Memory B cell (primary cell): ENCODE results near the gene TAC3.
"Not testable (repeated sequence)": the region's sequence is repeated elsewhere in the genome, so short reads cannot be mapped to it uniquely, and the experiment has no call there.

Experiments
- ATAC-seq: fragments of 150-1000 bp; cut with Tn5 transposase; 2 replicates; pipeline ENCODE4 v1.10.0; 2021; ENCODE audit warnings: low read depth, mild to moderate bottlenecking, moderate library complexity
- DNase-seq, 2 donors: peaks; one replicate each; pipeline ENCODE4 v3.0.0; 2022; ENCODE audit warnings: low spot score in 2 of 2
- H3K27ac Mint-ChIP-seq: one replicate; pipeline ENCODE4 v1.8.0; 2022; ENCODE audit warnings: mild to moderate bottlenecking, moderate library complexity, mixed read lengths
- H3K27me3 Mint-ChIP-seq: one replicate; pipeline ENCODE4 v1.8.0; 2022; ENCODE audit warnings: mixed read lengths
- H3K36me3 Mint-ChIP-seq: one replicate; pipeline ENCODE4 v1.8.0; 2022; ENCODE audit warnings: mild to moderate bottlenecking, mixed read lengths
- H3K4me1 Mint-ChIP-seq: one replicate; pipeline ENCODE4 v1.8.0; 2022; ENCODE audit warnings: mixed read lengths
- H3K4me3 Mint-ChIP-seq: one replicate; pipeline ENCODE4 v1.8.0; 2022; ENCODE audit warnings: mild to moderate bottlenecking, moderate library complexity, mixed read lengths
- H3K9me3 Mint-ChIP-seq: one replicate; pipeline ENCODE4 v1.8.0; 2022; ENCODE audit warnings: mixed read lengths

TAC3 gene

GRCh38 chr12:56974224-56974623 is 42.1 kb downstream of the TAC3 start:
- not testable (repeated sequence) for H3K36me3 Mint-ChIP-seq, H3K4me3 Mint-ChIP-seq, H3K27ac Mint-ChIP-seq, H3K4me1 Mint-ChIP-seq, H3K27me3 Mint-ChIP-seq, H3K9me3 Mint-ChIP-seq, DNase-seq, ATAC-seq

- not testable (repeated sequence) for H3K36me3 Mint-ChIP-seq, H3K27me3 Mint-ChIP-seq, H3K9me3 Mint-ChIP-seq, DNase-seq, H3K27ac Mint-ChIP-seq, H3K4me1 Mint-ChIP-seq, H3K4me3 Mint-ChIP-seq, ATAC-seq
Observed at GRCh38 chr12:56968910-56969309, 47.4 kb downstream of the TAC3 start.

- not testable (repeated sequence) for H3K4me1 Mint-ChIP-seq, H3K36me3 Mint-ChIP-seq, DNase-seq, H3K9me3 Mint-ChIP-seq, ATAC-seq, H3K4me3 Mint-ChIP-seq, H3K27ac Mint-ChIP-seq, H3K27me3 Mint-ChIP-seq
Observed at GRCh38 chr12:56965997-56966642, 50.2 kb downstream of the TAC3 start.

GRCh38 chr12:56965124-56965523 is 51.2 kb downstream of the TAC3 start:
- DNase-seq, H3K9me3 Mint-ChIP-seq, ATAC-seq: not testable (repeated sequence)

GRCh38 chr12:56963557-56963956 is 52.8 kb downstream of the TAC3 start:
- not testable (repeated sequence) for H3K4me1 Mint-ChIP-seq, H3K4me3 Mint-ChIP-seq, H3K9me3 Mint-ChIP-seq, DNase-seq, H3K27me3 Mint-ChIP-seq, ATAC-seq, H3K27ac Mint-ChIP-seq
- H3K36me3 Mint-ChIP-seq, result peaks cover 10% of the 10 kb centered on the region

More at GRCh38 chr12:56965124-56965523, 51.2 kb downstream of the TAC3 start:
- not testable (repeated sequence) for H3K4me1 Mint-ChIP-seq, H3K27me3 Mint-ChIP-seq, H3K36me3 Mint-ChIP-seq, H3K4me3 Mint-ChIP-seq, H3K27ac Mint-ChIP-seq

- H3K4me3 Mint-ChIP-seq, ATAC-seq, H3K27ac Mint-ChIP-seq, H3K4me1 Mint-ChIP-seq, H3K9me3 Mint-ChIP-seq, DNase-seq: not testable (repeated sequence)
- peaks cover 13% of the 10 kb centered on the region for H3K36me3 Mint-ChIP-seq
- H3K27me3 Mint-ChIP-seq, result peaks cover 13% of the 10 kb centered on the region
Observed at GRCh38 chr12:56962247-56962646, 54.1 kb downstream of the TAC3 start.
